NCI-H774 (cell line): Measurements from ENCODE around the gene LIPT2.

Experiments
- DNase-seq: peaks from one replicate; lab custom pipeline; 2025; lab: John Stamatoyannopoulos, UW

Gene LIPT2

GRCh38 chr11:74494916-74495315 lies 1.4 kb upstream of the LIPT2 start:
- no peak for DNase-seq

GRCh38 chr11:74493791-74494630 lies 487 bp upstream of the LIPT2 start:
- DNase-seq, result no peak

GRCh38 chr11:74492084-74492483 lies 1.4 kb downstream of the LIPT2 start:
- DNase-seq, result no peak

- no peak for DNase-seq
Measured at GRCh38 chr11:74490941-74491340, 2.6 kb downstream of the LIPT2 start.

- no peak for DNase-seq
Measured at GRCh38 chr11:74487875-74488274, 5.6 kb downstream of the LIPT2 start.

- DNase-seq, result no peak
Measured at GRCh38 chr11:74485868-74486267, 7.7 kb downstream of the LIPT2 start.

GRCh38 chr11:74480688-74481417 lies 12.7 kb downstream of the LIPT2 start:
- DNase-seq, result no peak

- no peak for DNase-seq
Measured at GRCh38 chr11:74479732-74480123, 13.8 kb downstream of the LIPT2 start.

- DNase-seq, result no peak
Measured at GRCh38 chr11:74478877-74479731, 14.4 kb downstream of the LIPT2 start.

- no peak for DNase-seq
Measured at GRCh38 chr11:74476536-74476935, 17.0 kb downstream of the LIPT2 start.

GRCh38 chr11:74474316-74474715 lies 19.2 kb downstream of the LIPT2 start:
- DNase-seq, result no peak

GRCh38 chr11:74473382-74474173 lies 19.9 kb downstream of the LIPT2 start:
- DNase-seq, result no peak

GRCh38 chr11:74471668-74472429 lies 21.7 kb downstream of the LIPT2 start:
- DNase-seq, result no peak

- DNase-seq, result no peak
Measured at GRCh38 chr11:74471037-74471436, 22.5 kb downstream of the LIPT2 start.

GRCh38 chr11:74470526-74470925 lies 23.0 kb downstream of the LIPT2 start:
- DNase-seq, result no peak

- DNase-seq, result no peak
Measured at GRCh38 chr11:74468936-74469335, 24.6 kb downstream of the LIPT2 start.

GRCh38 chr11:74468521-74468920 lies 25.0 kb downstream of the LIPT2 start:
- DNase-seq, result no peak

GRCh38 chr11:74468058-74468457 lies 25.5 kb downstream of the LIPT2 start:
- no peak for DNase-seq

- DNase-seq, result no peak
Measured at GRCh38 chr11:74466916-74467885, 26.3 kb downstream of the LIPT2 start, which contains the start of gene KCNE3. Gene KCNE3, minus strand, starts transcription at chr11:74467549. Its CDS starts 9,986 bp downstream, at chr11:74457563.
